Neural progenitor cell (in vitro differentiated cells): ENCODE data around the gene CDH10.

Experiments
- CTCF ChIP-seq: fragments of 200-600 bp; sonication (generic); IDR thresholded peaks from 2 replicates; pipeline ENCODE4 v1.5.1; 2017; ENCODE audit warnings: antibody characterized with exemption, mild to moderate bottlenecking
- EZH2 ChIP-seq: fragments of 200-600 bp; sonication (generic); IDR thresholded peaks from 2 replicates; pipeline ENCODE4 v1.6.1; 2017; ENCODE audit warnings: antibody characterized with exemption, mild to moderate bottlenecking, moderate library complexity
- EZH2phosphoT487 ChIP-seq: fragments of 200-600 bp; sonication (generic); IDR thresholded peaks from 2 replicates; pipeline ENCODE4 v1.6.1; 2017; ENCODE audit warnings: antibody characterized with exemption

- TF ChIP-seq CTCF (no peak), EZH2 (no peak), EZH2phosphoT487 (no peak)
Observed at GRCh38 chr5:24512423-24512822, 132.4 kb downstream of the CDH10 start.
